ENCODE measurements around the gene PLAAT2. TPM values are rescaled to one million over a fixed set of nuclear protein-coding genes. Genes with fewer than 3 reads are reported as not detected.

Gene PLAAT2
- total RNA-seq, 1 donor from 2014 or later, result 2.9 TPM

- Histone ChIP-seq H3K9me3 (no peaks in the 10 kb centered on the region), H3K4me3 (no peak overlapping the region), H3K27ac (no peak overlapping the region), H3K36me3 (no peaks in the 10 kb centered on the region), H3K4me1 (peaks cover 48% of the 10 kb centered on the region), H3K27me3 (ENCODE audit: low read depth) (no peaks in the 10 kb centered on the region)
- intact Hi-C loops (cut with DNase I), result no loop called here
- no peak for DNase-seq
- no peak for ATAC-seq
- no peak for TF ChIP-seq CTCF (IDR thresholded peaks at IDR 0.05)
Observed at GRCh38 chr11:63506876-63507275, 56.3 kb downstream of the PLAAT2 start.

GRCh38 chr11:63505857-63506528 is 57.2 kb downstream of the PLAAT2 start, which contains the start of gene LGALS12:
TSS of gene LGALS12 (plus strand) at chr11:63506084. CDS start at chr11:63506459, 375 bp downstream.
- H3K4me3 ChIP-seq, result peak within 1 kb of the TSS; percentile 11

GRCh38 chr11:63504933-63505586 is 58.1 kb downstream of the PLAAT2 start:
- Histone ChIP-seq H3K4me3 (no peak overlapping the region), H3K4me1 (peaks cover 38% of the 10 kb centered on the region), H3K36me3 (no peaks in the 10 kb centered on the region), H3K27me3 (ENCODE audit: low read depth) (no peaks in the 10 kb centered on the region), H3K27ac (no peak overlapping the region), H3K9me3 (peaks cover 6% of the 10 kb centered on the region)
- no peak for DNase-seq
- TF ChIP-seq CTCF (IDR thresholded peaks at IDR 0.05), result no peak
- intact Hi-C loops (cut with DNase I), result no loop called here
- ATAC-seq, result peak in 1 of 2 donors; percentile 26

More at GRCh38 chr11:63505857-63506528, 57.2 kb downstream of the PLAAT2 start, which contains the start of gene LGALS12:
- no peaks in the 10 kb centered on the region for H3K36me3 ChIP-seq
- intact Hi-C loops (cut with DNase I), result no loop called here
- no peak for TF ChIP-seq CTCF (IDR thresholded peaks at IDR 0.05)
- ATAC-seq, result peak; percentile 22 to 38
- no peaks in the 10 kb centered on the region for H3K9me3 ChIP-seq
- peak; percentile 59 for DNase-seq
- H3K27ac ChIP-seq, result no peak within 1 kb of the TSS
- H3K4me1 ChIP-seq, result peaks cover 47% of the 10 kb centered on the region
- no peaks in the 10 kb centered on the region for H3K27me3 ChIP-seq (ENCODE audit: low read depth)

- ATAC-seq (no peak), DNase-seq (no peak)
- Histone ChIP-seq H3K4me1 (peaks cover 36% of the 10 kb centered on the region), H3K27ac (no peak overlapping the region), H3K27me3 (ENCODE audit: low read depth) (no peaks in the 10 kb centered on the region), H3K9me3 (peaks cover 12% of the 10 kb centered on the region), H3K36me3 (no peaks in the 10 kb centered on the region), H3K4me3 (no peak overlapping the region)
- intact Hi-C loops (cut with DNase I), result no loop called here
- TF ChIP-seq CTCF (IDR thresholded peaks at IDR 0.05), result no peak
Observed at GRCh38 chr11:63504054-63504453, 59.1 kb downstream of the PLAAT2 start.

- TF ChIP-seq CTCF (IDR thresholded peaks at IDR 0.05), result no peak
- H3K4me1 ChIP-seq, result peaks cover 36% of the 10 kb centered on the region
- H3K4me3 ChIP-seq, result no peak overlapping the region
- DNase-seq, result peak; percentile 68
- intact Hi-C loops (cut with DNase I), result no loop called here
- no peaks in the 10 kb centered on the region for H3K27me3 ChIP-seq (ENCODE audit: low read depth)
- no peak overlapping the region for H3K27ac ChIP-seq
- H3K36me3 ChIP-seq, result no peaks in the 10 kb centered on the region
- peaks cover 12% of the 10 kb centered on the region for H3K9me3 ChIP-seq
- peak; percentile 38 to 68 for ATAC-seq
Observed at GRCh38 chr11:63503492-63503891, 59.7 kb downstream of the PLAAT2 start.

Other genes starting within 250 kb of the PLAAT2 start
- not detected for gene SLC22A9, start 193.6 kb downstream of the PLAAT2 start, total RNA-seq
- 2.2 TPM for gene PLAAT5, start 72.2 kb downstream of the PLAAT2 start, total RNA-seq
- 0.68 TPM for gene LGALS12, start 57.3 kb downstream of the PLAAT2 start, total RNA-seq
- gene PLAAT4, start 26.6 kb downstream of the PLAAT2 start, total RNA-seq, result 150 TPM
- 81.9 TPM for gene PLAAT3, start 51.1 kb upstream of the PLAAT2 start, total RNA-seq
- 72.8 TPM for gene ATL3, start 108.0 kb upstream of the PLAAT2 start, total RNA-seq
- gene RTN3, start 118.1 kb upstream of the PLAAT2 start, total RNA-seq, result 140 TPM
- gene ZFTA, start 205.4 kb upstream of the PLAAT2 start, total RNA-seq, result 9.3 TPM